Activated CD4-positive, CD25-positive, alpha-beta regulatory T cell treated with anti-CD3 and anti-CD28 coated beads, Interleukin-2, amount 50 U/mL, for 16 hours (primary cell): ENCODE measurements around the gene SLC26A6.

Experiments used
- DNase-seq: peaks from one replicate; pipeline ENCODE4 v3.0.0-alpha.2; 2020; ENCODE audit warnings: low read depth, low spot score

Gene SLC26A6

DNA sequence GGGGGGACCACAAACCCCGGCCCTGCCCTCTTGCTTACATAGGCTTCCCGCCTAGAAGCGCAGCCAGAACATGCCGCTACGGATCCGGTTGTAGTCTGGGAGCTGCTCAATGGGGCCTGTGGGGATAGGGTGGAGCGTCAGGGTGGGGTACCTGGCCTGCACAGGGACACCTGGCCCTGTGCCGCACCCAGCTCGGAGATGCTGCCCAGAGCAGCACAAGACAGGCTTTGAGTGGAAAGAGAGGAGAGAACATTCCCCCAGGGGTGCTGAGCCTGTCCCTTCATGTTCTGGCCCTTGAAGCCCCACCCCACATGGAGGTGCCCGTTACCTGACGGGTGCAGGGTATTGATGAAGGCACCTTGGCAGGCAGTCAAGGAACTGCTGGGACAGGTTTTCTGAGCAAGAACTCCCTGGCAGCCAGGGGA lies 36.2 kb downstream of the SLC26A6 start:
- DNase-seq: no peak

GRCh38 chr3:48598323-48599076 lies 36.8 kb downstream of the SLC26A6 start:
- DNase-seq: no peak

- no peak for DNase-seq
Observed at GRCh38 chr3:48597408-48597800, 37.9 kb downstream of the SLC26A6 start.

GRCh38 chr3:48596676-48597407 lies 38.4 kb downstream of the SLC26A6 start:
- no peak for DNase-seq

GRCh38 chr3:48596157-48596556 lies 39.1 kb downstream of the SLC26A6 start:
- no peak for DNase-seq

- DNase-seq: no peak
Observed at GRCh38 chr3:48595526-48596121, 39.6 kb downstream of the SLC26A6 start.

DNA sequence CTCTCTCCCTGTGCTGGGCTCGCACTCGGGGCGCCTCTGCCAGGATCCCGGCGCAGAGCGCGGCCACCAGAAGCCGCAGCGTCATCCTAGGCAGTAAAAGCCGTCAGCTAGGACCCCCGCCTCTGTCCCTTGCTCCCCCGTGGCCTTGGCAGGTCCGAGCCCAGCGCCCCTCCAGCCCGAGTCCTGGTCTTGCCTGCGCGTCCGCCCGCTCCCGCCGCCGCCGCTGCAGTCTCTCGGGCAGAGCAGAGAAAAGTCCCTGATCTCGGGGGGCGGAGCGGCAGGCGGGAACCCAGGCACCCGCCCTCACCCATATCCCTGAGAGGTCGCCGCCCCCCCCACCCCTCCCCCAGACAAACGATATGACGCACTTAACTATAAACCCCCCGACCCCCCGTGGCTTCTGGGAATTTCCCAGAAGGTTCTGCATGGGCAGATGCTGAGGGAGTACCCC lies 40.2 kb downstream of the SLC26A6 start, which contains the start of gene COL7A1:
Gene COL7A1 (minus strand): TSS at position 255 of the 451 bp plus-strand sequence. CDS start 170 bp downstream, at position 85.
- DNase-seq: no peak

- no peak for DNase-seq
Observed at GRCh38 chr3:48594417-48595049, 40.7 kb downstream of the SLC26A6 start.

DNA sequence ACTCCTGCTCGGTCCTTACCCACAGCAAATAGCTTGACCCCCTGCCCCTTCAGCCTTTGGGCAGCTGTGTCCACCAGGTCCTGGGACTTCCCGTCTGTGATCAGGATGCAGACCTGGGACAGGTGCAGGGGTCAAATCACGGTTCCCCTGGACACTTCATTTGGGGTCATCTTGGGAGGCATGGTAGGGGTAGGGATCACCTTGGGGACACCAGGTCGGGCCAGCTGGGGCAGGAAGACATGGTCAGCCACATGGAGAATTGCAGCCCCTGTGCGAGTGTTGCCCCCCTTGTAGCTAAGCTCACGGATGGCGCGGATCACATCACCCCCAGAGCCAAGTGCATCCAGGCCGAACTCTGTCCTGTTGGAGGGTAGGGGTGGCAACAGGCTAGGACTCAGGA lies 41.9 kb downstream of the SLC26A6 start:
- no peak for DNase-seq

DNA sequence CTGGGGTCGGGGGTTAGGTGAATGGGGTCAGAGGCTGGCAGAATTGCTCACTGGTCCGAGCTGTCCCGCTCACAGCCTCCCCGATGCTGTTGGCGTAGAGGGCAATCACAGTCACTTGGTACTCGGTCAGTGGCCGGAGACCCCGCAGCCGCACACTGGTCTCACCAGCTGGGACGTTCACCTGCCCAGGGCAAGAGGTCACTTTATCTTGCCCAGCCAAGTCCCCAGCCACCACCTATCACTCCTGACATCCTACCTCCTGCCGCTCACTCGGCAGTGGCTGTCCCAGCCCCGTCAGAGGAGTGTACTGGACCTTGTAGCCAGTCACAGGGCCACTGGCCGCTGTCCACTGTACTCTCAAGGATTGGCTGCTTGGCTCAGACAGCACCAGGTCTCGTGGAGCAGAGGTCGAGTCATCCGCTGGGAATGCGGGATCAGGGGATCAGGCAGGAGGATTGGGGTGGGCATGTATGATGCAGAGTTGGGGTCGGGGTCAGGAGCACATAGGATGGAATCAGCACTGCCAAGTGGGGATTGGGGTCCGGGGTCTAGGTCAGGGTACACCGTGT lies 42.7 kb downstream of the SLC26A6 start:
- no peak for DNase-seq

DNA sequence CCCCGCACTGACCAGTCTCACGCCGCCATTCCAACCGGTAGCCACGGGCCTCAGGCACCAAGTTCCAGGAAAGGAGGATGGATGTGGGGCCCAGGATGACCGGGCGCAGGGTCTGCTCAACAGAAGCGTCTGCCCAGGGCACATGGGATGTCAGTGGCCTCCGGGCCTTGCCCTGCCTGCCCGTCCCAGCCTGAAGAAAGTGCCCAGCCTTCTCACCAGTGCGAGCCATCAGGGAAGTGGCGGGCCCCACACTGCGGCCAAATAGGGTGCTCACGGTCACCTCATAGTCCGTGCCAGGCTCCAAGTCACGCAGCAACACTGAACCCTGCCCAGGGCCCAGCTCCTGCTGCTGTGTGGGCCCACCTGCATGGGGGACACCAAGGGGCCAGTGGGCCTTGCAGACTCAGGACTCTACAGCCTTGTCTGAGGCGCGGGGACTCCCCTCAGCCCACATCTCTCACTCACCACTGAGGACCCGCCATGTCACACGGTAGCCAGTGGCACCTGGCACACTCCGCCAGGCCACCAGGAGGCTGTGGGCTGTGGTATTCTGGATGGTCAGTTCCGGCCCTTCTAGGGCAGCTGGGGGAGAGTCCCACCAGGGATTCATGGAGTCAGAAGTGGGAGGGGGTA lies 43.3 kb downstream of the SLC26A6 start:
- DNase-seq: no peak

DNA sequence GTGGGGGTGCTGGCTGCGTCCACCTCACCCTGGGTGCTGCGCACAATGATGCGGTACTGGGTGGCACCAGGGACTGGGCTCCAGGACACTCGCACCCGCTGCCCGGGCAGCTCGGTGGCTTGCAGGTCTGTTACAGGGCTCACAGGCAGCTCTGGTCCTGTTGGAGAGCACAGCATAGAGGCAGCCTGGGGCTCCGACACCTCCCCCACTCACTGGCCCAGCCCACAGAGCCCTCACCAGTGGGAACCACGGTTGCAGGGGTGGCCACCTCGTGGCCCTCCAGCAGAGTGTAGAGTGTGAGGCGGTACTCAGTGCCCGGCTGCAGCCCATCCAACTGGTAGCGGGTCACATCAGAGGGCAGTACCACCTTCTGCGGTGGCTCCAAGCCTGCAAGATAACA lies 43.8 kb downstream of the SLC26A6 start:
- no peak for DNase-seq

DNA sequence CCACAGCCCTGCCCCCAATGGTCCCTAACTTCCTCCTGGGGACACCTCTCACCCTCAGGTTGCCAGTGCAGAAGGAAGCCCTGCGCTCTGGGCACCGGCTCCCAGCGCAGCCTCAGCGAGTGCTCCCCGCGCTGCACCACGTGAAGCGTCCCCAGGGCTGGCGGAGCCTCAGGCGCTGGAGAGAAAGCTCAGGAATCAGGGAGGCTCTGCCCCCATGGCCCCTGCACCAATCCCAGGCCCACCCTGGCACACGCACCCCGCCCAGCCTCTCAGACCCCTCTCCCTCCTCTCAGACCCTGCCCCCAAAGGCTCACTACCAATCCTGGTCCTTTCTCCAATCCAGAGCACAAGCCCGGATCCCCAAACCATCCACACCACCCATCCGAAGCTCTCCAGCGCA lies 47.0 kb downstream of the SLC26A6 start:
- DNase-seq: no peak

GRCh38 chr3:48587686-48588085 lies 47.6 kb downstream of the SLC26A6 start:
- no peak for DNase-seq

DNA sequence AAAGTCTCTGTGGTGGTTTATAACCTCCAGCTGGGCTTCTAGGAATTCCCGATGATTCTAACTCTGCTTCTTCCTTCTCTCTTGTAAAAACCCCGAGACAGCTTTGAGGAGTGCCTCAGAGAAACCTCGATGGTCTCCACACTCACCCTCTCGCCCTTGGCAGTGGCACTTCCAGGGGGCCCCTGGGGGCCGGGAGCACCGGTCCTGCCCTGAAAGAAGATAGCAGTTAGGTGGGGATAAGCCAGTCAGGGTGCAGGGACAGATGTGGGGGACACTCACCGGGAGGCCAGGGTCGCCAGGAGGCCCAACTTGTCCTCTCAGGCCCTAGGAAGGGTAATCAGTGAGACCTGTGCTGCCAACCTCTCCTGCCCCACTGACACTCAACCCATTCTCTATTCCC lies 49.9 kb downstream of the SLC26A6 start:
- no peak for DNase-seq

DNA sequence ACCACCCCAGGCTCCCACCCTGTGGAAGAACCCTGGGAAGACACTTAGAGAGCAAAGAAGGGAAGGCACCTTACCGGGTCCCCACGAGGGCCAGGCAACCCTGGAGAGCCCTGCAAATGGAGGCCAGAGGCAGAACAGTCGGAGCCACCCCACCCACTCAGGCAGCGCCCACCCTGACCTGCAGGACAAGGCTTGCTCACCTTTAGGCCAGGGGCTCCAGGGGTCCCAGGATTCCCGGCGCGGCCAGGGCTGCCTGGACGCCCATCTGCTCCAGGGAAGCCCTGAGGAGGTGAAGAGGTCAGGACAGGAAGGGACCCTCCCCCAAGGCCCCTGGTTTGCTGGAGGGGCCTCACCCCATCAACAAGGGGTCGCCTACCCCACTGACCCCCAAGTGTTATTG lies 50.4 kb downstream of the SLC26A6 start:
- DNase-seq: no peak

DNA sequence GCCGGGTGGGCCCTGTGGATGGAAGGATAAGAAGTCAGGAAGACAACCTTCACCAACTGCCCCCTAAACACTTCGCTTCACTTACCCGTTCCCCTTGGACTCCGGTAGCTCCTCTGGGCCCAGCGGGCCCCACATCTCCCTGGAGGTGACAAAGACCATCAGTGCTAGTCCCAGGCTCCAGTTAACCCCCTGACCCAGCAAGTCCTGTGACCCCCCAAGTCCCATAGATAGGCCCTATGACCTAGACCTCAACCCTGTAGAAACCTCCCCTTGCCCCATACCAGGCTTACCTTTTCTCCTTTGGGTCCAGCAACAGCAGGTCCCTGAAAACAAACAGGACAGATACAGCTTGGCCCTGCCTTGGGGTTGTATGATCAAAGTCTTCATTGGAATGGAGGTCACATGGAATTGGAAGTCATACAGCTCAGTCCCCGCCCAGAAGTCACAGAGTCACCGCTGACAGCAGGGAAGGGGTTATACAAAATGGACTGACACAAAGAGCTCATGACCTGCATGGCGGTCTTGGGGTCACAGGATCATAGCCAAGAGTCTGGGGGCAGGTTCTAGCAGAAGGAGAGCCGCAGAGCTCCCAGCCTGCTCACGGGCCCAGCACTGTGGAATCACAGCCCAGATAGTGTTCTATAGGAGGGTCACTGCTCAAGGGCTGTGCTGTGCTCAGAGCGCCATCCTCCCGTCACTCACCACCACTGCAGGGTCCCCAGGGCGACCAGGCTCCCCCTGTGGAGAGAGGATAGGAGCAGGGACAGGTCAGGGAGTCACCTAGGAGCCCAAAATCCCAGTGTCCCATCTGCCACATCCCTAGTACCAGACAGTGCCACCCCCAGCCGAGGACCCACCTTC lies 53.4 kb downstream of the SLC26A6 start:
- no peak for DNase-seq

- no peak for DNase-seq
Observed at GRCh38 chr3:48576647-48577046, 58.6 kb downstream of the SLC26A6 start.
